GM12875 (cell line): ENCODE results near the gene PLEKHH3.

Experiments
- H3K4me3 ChIP-seq: one replicate; pipeline ENCODE4 v1.5.1; 2011; ENCODE audit warnings: low read depth, low read length, control low read depth
- CTCF ChIP-seq: IDR thresholded peaks from 2 replicates; pipeline ENCODE4 v1.5.1; 2011; ENCODE audit warnings: low read depth, mild to moderate bottlenecking, control low read depth, inconsistent platforms, low read length, moderate library complexity, borderline replicate concordance; ENCODE audit not compliant: insufficient read depth

The PLEKHH3 gene

DNA sequence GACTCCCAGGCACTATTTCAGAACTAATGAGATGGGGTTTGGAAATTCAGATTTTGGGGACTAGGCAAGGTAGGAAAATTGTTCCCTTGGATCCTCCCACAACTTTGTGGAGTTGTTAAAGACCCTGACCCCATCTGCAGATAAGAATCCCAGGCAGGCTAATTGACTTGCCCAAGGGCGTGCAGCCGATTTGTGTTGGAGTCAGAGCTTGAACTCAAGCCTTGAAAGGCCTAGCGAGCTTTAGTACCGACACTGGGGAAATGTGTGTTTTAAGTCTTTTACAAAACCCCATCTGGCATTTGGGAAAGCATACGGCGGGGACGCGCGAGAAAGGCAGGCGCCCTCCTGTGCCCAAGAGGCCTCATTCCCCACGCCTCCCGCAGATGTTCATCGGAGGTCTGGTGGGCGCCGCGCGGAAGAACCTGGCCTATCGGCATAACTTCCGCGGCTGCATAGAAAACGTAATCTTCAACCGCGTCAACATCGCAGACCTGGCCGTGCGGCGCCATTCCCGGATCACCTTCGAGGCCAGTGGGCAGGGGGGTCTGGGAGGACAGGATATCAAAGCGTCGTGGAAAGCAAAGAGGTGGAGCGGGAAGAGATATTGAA lies 9.8 kb upstream of the PLEKHH3 start:
- TF ChIP-seq CTCF: no peak
- no peak overlapping the region for H3K4me3 ChIP-seq

GRCh38 chr17:42685831-42686230 lies 9.0 kb upstream of the PLEKHH3 start:
- no peak for TF ChIP-seq CTCF
- H3K4me3 ChIP-seq: no peak overlapping the region

DNA sequence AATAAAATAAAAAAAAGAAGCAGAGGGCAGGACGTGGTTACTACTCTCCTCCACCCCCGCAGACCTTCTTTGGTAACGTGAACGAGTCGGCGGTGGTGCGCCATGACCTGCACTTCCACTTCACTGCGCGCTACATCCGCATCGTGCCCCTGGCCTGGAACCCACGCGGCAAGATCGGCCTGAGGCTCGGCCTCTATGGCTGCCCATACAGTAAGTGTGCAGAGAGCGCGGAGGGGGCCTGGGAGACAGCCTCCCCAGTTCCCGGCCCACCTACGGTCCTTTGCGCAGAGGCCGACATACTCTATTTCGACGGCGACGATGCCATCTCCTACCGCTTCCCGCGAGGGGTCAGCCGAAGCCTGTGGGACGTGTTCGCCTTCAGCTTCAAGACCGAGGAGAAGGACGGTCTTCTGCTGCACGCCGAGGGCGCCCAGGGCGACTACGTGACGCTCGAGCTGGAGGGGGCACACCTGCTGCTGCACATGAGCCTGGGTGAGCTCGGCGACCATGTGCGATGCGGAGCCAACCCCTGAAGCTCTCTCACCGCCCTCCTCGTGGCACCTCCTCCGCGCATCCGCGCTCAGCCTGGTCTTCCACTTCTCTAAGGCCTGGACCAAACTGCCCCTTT lies 8.2 kb upstream of the PLEKHH3 start:
- TF ChIP-seq CTCF: no peak
- H3K4me3 ChIP-seq: no peak overlapping the region

DNA sequence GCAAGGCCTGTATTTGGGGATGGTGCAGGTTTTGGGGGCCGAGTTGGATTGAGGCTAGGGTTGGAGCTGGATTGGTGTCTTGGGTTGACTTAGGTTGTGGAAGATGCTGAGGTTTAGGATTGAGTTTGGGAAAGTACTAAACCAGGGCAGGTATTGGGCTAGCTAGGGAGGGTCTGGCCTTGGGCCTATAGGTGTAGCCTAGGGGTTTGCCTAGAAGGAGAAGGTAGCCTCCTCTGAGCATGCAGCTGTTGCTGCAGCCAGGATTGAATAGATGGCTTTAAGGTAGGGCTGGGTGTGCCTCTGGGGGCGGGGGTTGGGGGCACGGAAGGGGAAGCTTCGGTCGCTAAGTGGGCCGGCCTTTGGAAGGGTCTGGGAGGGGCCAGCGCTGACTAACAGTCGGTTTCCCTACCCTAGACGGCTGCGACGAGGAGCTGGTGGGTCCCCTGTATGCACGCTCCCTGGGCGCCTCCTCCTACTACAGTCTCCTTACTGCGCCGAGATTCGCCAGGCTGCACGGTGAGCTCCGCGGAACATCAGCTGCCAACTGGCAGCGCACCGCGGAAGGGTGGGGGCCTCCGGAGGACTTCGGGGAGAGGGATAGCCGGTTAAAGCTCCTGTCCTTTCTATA lies 6.7 kb upstream of the PLEKHH3 start:
- no peak for TF ChIP-seq CTCF
- H3K4me3 ChIP-seq: peak overlapping the region; percentile 69

GRCh38 chr17:42682722-42683403 lies 6.1 kb upstream of the PLEKHH3 start:
- no peak for TF ChIP-seq CTCF
- H3K4me3 ChIP-seq: peak overlapping the region; percentile 69

GRCh38 chr17:42681976-42682721 lies 5.4 kb upstream of the PLEKHH3 start, which contains the start of gene CNTNAP1:
CNTNAP1 (plus strand) TSS chr17:42682531; CDS start chr17:42682830, 299 bp downstream.
- TF ChIP-seq CTCF: no peak
- H3K4me3 ChIP-seq: peak within 1 kb of the TSS; percentile 69
